Loucy (cell line): ENCODE data around the gene DBNDD1.

Source experiments
- H2AFZ ChIP-seq: fragments of 200-600 bp; sonication (generic); 2 replicates; pipeline ENCODE4 v1.6.0; 2016; ENCODE audit warnings: antibody characterized with exemption, mild to moderate bottlenecking, low read length, moderate library complexity
- H3F3A ChIP-seq: fragments of 200-600 bp; 2 replicates; pipeline ENCODE4 v1.6.0; 2016; ENCODE audit warnings: antibody characterized with exemption, low read depth, mild to moderate bottlenecking
- H3K27me3 ChIP-seq: fragments of 200-600 bp; sonication (generic); 2 replicates; pipeline ENCODE4 v1.6.1; 2014; ENCODE audit warnings: low read length, mild to moderate bottlenecking; ENCODE audit not compliant: insufficient read depth, poor library complexity, severe bottlenecking
- H3K36me3 ChIP-seq: fragments of 200-600 bp; sonication (generic); 2 replicates; pipeline ENCODE4 v1.6.1; 2016; ENCODE audit warnings: low read length; ENCODE audit not compliant: insufficient read depth
- H3K4me1 ChIP-seq: fragments of 200-600 bp; sonication (generic); 2 replicates; pipeline ENCODE4 v1.5.1; 2014; ENCODE audit warnings: low read length, mild to moderate bottlenecking; ENCODE audit not compliant: insufficient read depth, poor library complexity, severe bottlenecking
- H3K4me2 ChIP-seq: fragments of 200-600 bp; sonication (generic); 2 replicates; pipeline ENCODE4 v1.6.0; 2014; ENCODE audit warnings: antibody characterized with exemption, low read length, low read depth, mild to moderate bottlenecking; ENCODE audit not compliant: poor library complexity, severe bottlenecking
- H3K4me3 ChIP-seq: fragments of 200-600 bp; sonication (generic); 2 replicates; pipeline ENCODE4 v1.5.1; 2014; ENCODE audit warnings: low read length, mild to moderate bottlenecking, mixed read lengths; ENCODE audit not compliant: poor library complexity, severe bottlenecking
- H3K79me2 ChIP-seq: fragments of 200-600 bp; sonication (generic); 2 replicates; pipeline ENCODE4 v1.6.1; 2014; ENCODE audit warnings: low read length; ENCODE audit not compliant: insufficient read depth
- H3K9ac ChIP-seq: fragments of 200-600 bp; sonication (generic); 2 replicates; pipeline ENCODE4 v1.6.0; 2014; ENCODE audit warnings: mild to moderate bottlenecking, low read depth, low read length, moderate library complexity; ENCODE audit not compliant: poor library complexity, severe bottlenecking
- H3K9me2 ChIP-seq: fragments of 200-600 bp; sonication (generic); replicated peaks from 2 replicates; pipeline ENCODE4 v1.6.1; 2016; ENCODE audit warnings: low read depth, low read length, mixed read lengths
- H3K9me3 ChIP-seq: fragments of 200-600 bp; sonication (generic); 2 replicates; pipeline ENCODE4 v1.6.1; 2014; ENCODE audit warnings: mild to moderate bottlenecking, antibody characterized with exemption, low read length, low read depth; ENCODE audit not compliant: insufficient read depth
- H4K20me1 ChIP-seq: fragments of 200-600 bp; sonication (generic); 2 replicates; pipeline ENCODE4 v1.6.0; 2014; ENCODE audit warnings: antibody characterized with exemption, low read length, mild to moderate bottlenecking; ENCODE audit not compliant: insufficient read depth, poor library complexity, severe bottlenecking
- CTCF ChIP-seq: fragments of 200-600 bp; sonication (generic); conservative IDR thresholded peaks from 2 replicates; pipeline ENCODE4 v1.5.1; 2014; ENCODE audit warnings: mild to moderate bottlenecking, antibody characterized with exemption, low read length
- EZH2phosphoT487 ChIP-seq: fragments of 200-600 bp; IDR thresholded peaks from 2 replicates; pipeline ENCODE4 v1.6.1; 2018; ENCODE audit warnings: antibody characterized with exemption, mild to moderate bottlenecking, moderate library complexity, borderline replicate concordance

DBNDD1 gene

GRCh38 chr16:90011908-90012501 is 7.3 kb downstream of the DBNDD1 start:
- Histone ChIP-seq H3K27me3 (no peaks in the 10 kb centered on the region), H3K79me2 (no peaks in the 10 kb centered on the region), H3K9ac (no peak overlapping the region), H3K4me2 (no peak overlapping the region), H4K20me1 (no peaks in the 10 kb centered on the region), H3K4me3 (no peak overlapping the region), H3K9me2 (no peaks in the 10 kb centered on the region), H3F3A (no peaks in the 10 kb centered on the region), H2AFZ (no peak overlapping the region), H3K4me1 (peaks cover 23% of the 10 kb centered on the region), H3K36me3 (no peaks in the 10 kb centered on the region), H3K9me3 (no peaks in the 10 kb centered on the region)
- TF ChIP-seq EZH2phosphoT487 (no peak), CTCF (no peak)

GRCh38 chr16:90011508-90011819 is 7.8 kb downstream of the DBNDD1 start:
- H3K27me3 ChIP-seq = no peaks in the 10 kb centered on the region
- peaks cover 23% of the 10 kb centered on the region for H3K4me1 ChIP-seq
- H4K20me1 ChIP-seq = no peaks in the 10 kb centered on the region
- H3K36me3 ChIP-seq = no peaks in the 10 kb centered on the region
- no peak overlapping the region for H3K9ac ChIP-seq
- TF ChIP-seq EZH2phosphoT487 (no peak), CTCF (no peak)
- no peaks in the 10 kb centered on the region for H3K9me2 ChIP-seq
- H3F3A ChIP-seq = no peaks in the 10 kb centered on the region
- H3K4me3 ChIP-seq = no peak overlapping the region
- H3K79me2 ChIP-seq = no peaks in the 10 kb centered on the region
- H2AFZ ChIP-seq = no peak overlapping the region
- no peaks in the 10 kb centered on the region for H3K9me3 ChIP-seq
- H3K4me2 ChIP-seq = no peak overlapping the region

DNA sequence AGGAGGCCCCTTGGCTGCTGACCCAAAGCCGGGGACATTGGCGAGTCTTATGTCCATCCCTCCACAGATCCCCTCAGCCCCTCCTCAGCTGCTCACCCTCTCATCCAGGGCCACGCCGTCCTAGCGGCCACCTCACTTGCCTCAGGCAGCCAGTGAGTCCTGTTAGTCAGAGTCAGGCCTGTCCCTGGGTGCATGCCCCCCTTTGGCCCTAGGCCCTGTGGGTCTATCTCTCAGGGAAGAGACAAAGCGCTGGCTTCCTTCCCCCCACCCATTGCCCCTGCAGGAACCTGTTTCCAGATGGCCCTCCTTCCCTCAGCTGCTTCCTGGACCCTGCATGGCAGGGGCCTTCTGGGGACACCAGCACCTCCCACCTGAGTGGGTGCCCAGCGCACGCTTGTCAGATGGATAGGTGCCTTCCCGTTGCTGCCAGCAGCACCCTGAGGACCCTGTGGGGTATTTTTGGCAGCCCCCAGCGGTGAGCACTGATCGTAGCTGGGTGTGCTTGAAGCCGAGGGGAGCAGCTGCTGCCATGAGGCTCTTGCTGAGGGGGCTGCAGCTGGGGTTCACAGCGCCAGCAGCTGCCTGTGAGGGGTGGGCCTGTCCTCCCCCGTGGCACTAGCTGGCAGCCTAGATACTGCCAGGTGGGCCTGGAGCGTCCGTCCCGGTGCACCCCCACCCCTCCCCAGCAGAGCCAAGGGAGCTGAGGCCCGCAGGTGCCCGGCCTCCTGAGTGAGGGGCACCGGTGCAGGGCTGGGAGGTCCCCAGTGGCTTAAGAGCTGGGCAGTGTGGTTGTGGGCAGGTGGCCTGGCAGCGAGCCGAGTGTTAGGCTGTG is 8.4 kb downstream of the DBNDD1 start:
- H4K20me1 ChIP-seq = no peaks in the 10 kb centered on the region
- no peaks in the 10 kb centered on the region for H3K9me2 ChIP-seq
- no peaks in the 10 kb centered on the region for H3K36me3 ChIP-seq
- peaks cover 23% of the 10 kb centered on the region for H3K4me1 ChIP-seq
- H3K9me3 ChIP-seq = no peaks in the 10 kb centered on the region
- H3K27me3 ChIP-seq = no peaks in the 10 kb centered on the region
- no peak overlapping the region for H3K4me3 ChIP-seq
- no peak for TF ChIP-seq CTCF
- TF ChIP-seq EZH2phosphoT487 = no peak
- H3F3A ChIP-seq = no peaks in the 10 kb centered on the region
- peak overlapping the region; percentile 24 for H3K4me2 ChIP-seq
- no peaks in the 10 kb centered on the region for H3K79me2 ChIP-seq
- H2AFZ ChIP-seq = no peak overlapping the region
- H3K9ac ChIP-seq = no peak overlapping the region
